ENCODE results near the gene PTPRN2. TPM values are rescaled to one million over a fixed set of nuclear protein-coding genes. Genes with fewer than 3 reads are reported as not detected.

The PTPRN2 gene
- total RNA-seq, 1 experiment from 2014 or later, result not detected

DNA sequence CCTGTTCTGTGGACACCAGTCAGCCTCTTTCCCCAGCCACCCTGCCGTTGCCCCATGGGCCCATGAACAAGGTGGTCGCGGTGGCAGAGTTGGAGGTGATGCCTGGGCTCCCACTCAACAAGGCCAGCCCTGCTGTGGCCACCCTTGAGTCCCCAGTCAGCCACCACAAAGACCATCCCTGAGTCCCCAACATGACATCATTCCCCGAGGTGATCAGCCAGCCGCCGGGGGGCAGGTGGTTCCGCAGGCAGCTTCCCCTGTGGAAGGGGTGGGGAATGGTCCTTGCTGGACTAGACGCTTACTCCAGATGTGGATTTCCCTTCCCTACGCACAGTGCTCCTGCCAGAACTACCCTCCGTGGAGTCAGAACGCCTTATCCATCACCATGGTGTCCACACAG lies 271.7 kb downstream of the PTPRN2 start:
- Histone ChIP-seq H3K36me3 (ENCODE audit: low read depth) (no peaks in the 10 kb centered on the region), H3K4me2 (no peak overlapping the region), H3K79me2 (ENCODE audit: low read depth) (no peaks in the 10 kb centered on the region), H3K9me3 (ENCODE audit: insufficient read depth, low read depth) (peaks cover 4% of the 10 kb centered on the region; the same call in 1 of the 2 replicates), H3K4me1 (replicated peaks; ENCODE audit: insufficient read depth) (no peaks in the 10 kb centered on the region), H4K20me1 (ENCODE audit: insufficient read depth) (no peaks in the 10 kb centered on the region), H3K27ac (no peak overlapping the region), H3F3A (ENCODE audit: insufficient read depth, low read depth) (peaks cover 16% of the 10 kb centered on the region; the same call in 1 of the 2 replicates), H3K9me2 (ENCODE audit: insufficient read depth) (no peaks in the 10 kb centered on the region), H2AFZ (no peak overlapping the region), H3K4me3 (no peak overlapping the region), H3K27me3 (ENCODE audit: insufficient read depth, low read depth) (peaks cover 51% of the 10 kb centered on the region)
- ChIA-PET CTCF (no interaction called here), POLR2A (ENCODE audit: unreplicated experiment) (no interaction called here)
- TF ChIP-seq, protein P1, sequence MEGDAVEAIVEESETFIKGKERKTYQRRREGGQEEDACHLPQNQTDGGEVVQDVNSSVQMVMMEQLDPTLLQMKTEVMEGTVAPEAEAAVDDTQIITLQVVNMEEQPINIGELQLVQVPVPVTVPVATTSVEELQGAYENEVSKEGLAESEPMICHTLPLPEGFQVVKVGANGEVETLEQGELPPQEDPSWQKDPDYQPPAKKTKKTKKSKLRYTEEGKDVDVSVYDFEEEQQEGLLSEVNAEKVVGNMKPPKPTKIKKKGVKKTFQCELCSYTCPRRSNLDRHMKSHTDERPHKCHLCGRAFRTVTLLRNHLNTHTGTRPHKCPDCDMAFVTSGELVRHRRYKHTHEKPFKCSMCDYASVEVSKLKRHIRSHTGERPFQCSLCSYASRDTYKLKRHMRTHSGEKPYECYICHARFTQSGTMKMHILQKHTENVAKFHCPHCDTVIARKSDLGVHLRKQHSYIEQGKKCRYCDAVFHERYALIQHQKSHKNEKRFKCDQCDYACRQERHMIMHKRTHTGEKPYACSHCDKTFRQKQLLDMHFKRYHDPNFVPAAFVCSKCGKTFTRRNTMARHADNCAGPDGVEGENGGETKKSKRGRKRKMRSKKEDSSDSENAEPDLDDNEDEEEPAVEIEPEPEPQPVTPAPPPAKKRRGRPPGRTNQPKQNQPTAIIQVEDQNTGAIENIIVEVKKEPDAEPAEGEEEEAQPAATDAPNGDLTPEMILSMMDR (conservative IDR thresholded peaks at IDR 0.05), result no peak
- TF ChIP-seq EZH2 (IDR thresholded peaks at IDR 0.05; ENCODE audit: low read depth), result no peak
- BruUV-seq (replicated peaks), result no TSS peak
- intact Hi-C loops (cut with micrococcal nuclease; ENCODE audit: unreplicated experiment), result no loop called here
- DNase-seq, result no peak

DNA sequence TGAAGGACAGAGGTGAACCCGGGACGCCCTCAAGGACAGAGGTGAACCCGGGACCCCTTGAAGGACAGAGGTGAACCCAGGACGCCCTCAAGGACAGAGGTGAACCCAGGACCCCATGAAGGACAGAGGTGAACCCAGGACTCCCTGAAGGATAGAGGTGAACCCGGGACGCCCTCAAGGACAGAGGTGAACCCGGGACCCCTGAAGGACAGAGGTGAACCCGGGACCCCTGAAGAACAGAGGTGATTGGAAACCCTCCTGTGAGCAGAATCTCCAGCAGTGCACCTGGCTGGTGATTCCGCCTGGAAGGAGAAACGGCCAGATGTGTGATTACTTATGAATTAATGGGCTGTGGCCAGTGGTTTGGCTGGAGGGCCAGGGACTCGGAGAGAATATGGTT lies 272.3 kb downstream of the PTPRN2 start:
- H4K20me1 ChIP-seq (ENCODE audit: insufficient read depth), result no peaks in the 10 kb centered on the region
- POLR2A ChIA-PET (ENCODE audit: unreplicated experiment), result no interaction called here
- no peak for TF ChIP-seq EZH2 (IDR thresholded peaks at IDR 0.05; ENCODE audit: low read depth)
- TF ChIP-seq, protein P1 (conservative IDR thresholded peaks at IDR 0.05), result no peak
- no peak overlapping the region for H3K27ac ChIP-seq
- peaks cover 4% of the 10 kb centered on the region; the same call in 1 of the 2 replicates for H3K9me3 ChIP-seq (ENCODE audit: insufficient read depth, low read depth)
- H3K4me3 ChIP-seq, result no peak overlapping the region
- peaks cover 47% of the 10 kb centered on the region for H3K27me3 ChIP-seq (ENCODE audit: insufficient read depth, low read depth)
- no peaks in the 10 kb centered on the region for H3K36me3 ChIP-seq (ENCODE audit: low read depth)
- H3K4me1 ChIP-seq (replicated peaks; ENCODE audit: insufficient read depth), result no peaks in the 10 kb centered on the region
- BruUV-seq (replicated peaks), result no TSS peak
- H3K4me2 ChIP-seq, result no peak overlapping the region
- no peak for DNase-seq
- H3F3A ChIP-seq (ENCODE audit: insufficient read depth, low read depth), result peaks cover 16% of the 10 kb centered on the region; the same call in 1 of the 2 replicates
- H3K79me2 ChIP-seq (ENCODE audit: low read depth), result no peaks in the 10 kb centered on the region
- CTCF ChIA-PET, result no interaction called here
- no peaks in the 10 kb centered on the region for H3K9me2 ChIP-seq (ENCODE audit: insufficient read depth)
- intact Hi-C loops (cut with micrococcal nuclease; ENCODE audit: unreplicated experiment), result no loop called here
- no peak overlapping the region for H2AFZ ChIP-seq

GRCh38 chr7:158314394-158314793 lies 273.2 kb downstream of the PTPRN2 start:
- no peaks in the 10 kb centered on the region for H3K9me2 ChIP-seq (ENCODE audit: insufficient read depth)
- TF ChIP-seq, protein P1 (conservative IDR thresholded peaks at IDR 0.05), result no peak
- TF ChIP-seq EZH2 (IDR thresholded peaks at IDR 0.05; ENCODE audit: low read depth), result no peak
- no peaks in the 10 kb centered on the region for H4K20me1 ChIP-seq (ENCODE audit: insufficient read depth)
- no peaks in the 10 kb centered on the region for H3K36me3 ChIP-seq (ENCODE audit: low read depth)
- no peak for DNase-seq
- intact Hi-C loops (cut with micrococcal nuclease; ENCODE audit: unreplicated experiment), result no loop called here
- ChIA-PET POLR2A (ENCODE audit: unreplicated experiment) (no interaction called here), CTCF (no interaction called here)
- no peak overlapping the region for H2AFZ ChIP-seq
- H3K9me3 ChIP-seq (ENCODE audit: insufficient read depth, low read depth), result peaks cover 4% of the 10 kb centered on the region
- no TSS peak for BruUV-seq (replicated peaks)
- H3K4me2 ChIP-seq, result no peak overlapping the region
- H3K4me1 ChIP-seq (replicated peaks; ENCODE audit: insufficient read depth), result no peaks in the 10 kb centered on the region
- no peak overlapping the region for H3K27ac ChIP-seq
- H3F3A ChIP-seq (ENCODE audit: insufficient read depth, low read depth), result peaks cover 16% of the 10 kb centered on the region; the same call in 1 of the 2 replicates
- H3K27me3 ChIP-seq (ENCODE audit: insufficient read depth, low read depth), result peaks cover 53% of the 10 kb centered on the region
- H3K79me2 ChIP-seq (ENCODE audit: low read depth), result no peaks in the 10 kb centered on the region
- H3K4me3 ChIP-seq, result no peak overlapping the region

Data from PC-9 (cell line).